HepG2 (cell line): Measurements from ENCODE around the gene CRK. TPM values are rescaled to one million over a fixed set of nuclear protein-coding genes. Genes with fewer than 3 reads are reported as not detected.

Source experiments
- BATF2 ChIP-seq: sonication (generic); formaldehyde crosslinking; IDR thresholded peaks from 2 replicates; pipeline ENCODE4 v1.8.0; 2022; ENCODE audit warnings: mild to moderate bottlenecking, missing genetic modification reagents, moderate library complexity
- GABPB1 ChIP-seq: IDR thresholded peaks from 2 replicates; pipeline ENCODE4 v1.6.1; 2016; ENCODE audit warnings: mild to moderate bottlenecking, missing genetic modification reagents, moderate library complexity, missing compliant biosample characterization
- HDAC1 ChIP-seq: sonication (generic); formaldehyde crosslinking; IDR thresholded peaks from 2 replicates; pipeline ENCODE4 v1.5.1; 2020; ENCODE audit warnings: mild to moderate bottlenecking, missing genetic modification reagents
- HNRNPLL ChIP-seq: fragments of 200-400 bp; formaldehyde crosslinking; IDR thresholded peaks from 2 replicates; pipeline ENCODE4 v1.6.1; 2017; ENCODE audit warnings: mild to moderate bottlenecking, low read depth, low read length; ENCODE audit not compliant: poor library complexity, severe bottlenecking
- KDM3A ChIP-seq: IDR thresholded peaks from 2 replicates; pipeline ENCODE4 v1.6.1; 2018; ENCODE audit warnings: low read depth, missing compliant biosample characterization
- MXD1 ChIP-seq: sonication (generic); formaldehyde crosslinking; IDR thresholded peaks from 2 replicates; pipeline ENCODE4 v1.4.0; 2020; ENCODE audit warnings: mild to moderate bottlenecking, missing genetic modification reagents
- PATZ1 ChIP-seq: sonication (generic); formaldehyde crosslinking; IDR thresholded peaks from 2 replicates; pipeline ENCODE4 v1.4.0; 2020; ENCODE audit warnings: missing genetic modification reagents
- POLR2A ChIP-seq, 2 experiments: IDR thresholded peaks; 2 replicates each; pipeline ENCODE4 v1.6.1; 2011; ENCODE audit warnings: low read depth in 2 of 2, low read length in 2 of 2, mild to moderate bottlenecking in 1 of 2, moderate library complexity in 1 of 2; ENCODE audit not compliant: insufficient read depth in 1 of 2
- POLR2G ChIP-seq: fragments of 200-400 bp; formaldehyde crosslinking; IDR thresholded peaks from 2 replicates; pipeline ENCODE4 v1.6.1; 2018; ENCODE audit warnings: mild to moderate bottlenecking, low read depth, low read length, moderate library complexity
- RXRA ChIP-seq: sonication (generic); formaldehyde crosslinking; IDR thresholded peaks from 2 replicates; pipeline ENCODE4 v1.5.1; 2020; ENCODE audit warnings: missing genetic modification reagents
- SRSF1 ChIP-seq: fragments of 200-400 bp; formaldehyde crosslinking; optimal IDR thresholded peaks from 2 replicates; pipeline ENCODE3; 2017; ENCODE audit warnings: mild to moderate bottlenecking, low read depth, low read length, moderate library complexity
- ZBTB7B ChIP-seq: sonication (generic); formaldehyde crosslinking; IDR thresholded peaks from 2 replicates; pipeline ENCODE4 v1.4.0; 2020; ENCODE audit warnings: missing genetic modification reagents
- ZNF281 ChIP-seq: sonication (generic); formaldehyde crosslinking; IDR thresholded peaks from 2 replicates; pipeline ENCODE4 v1.4.0; 2020; ENCODE audit warnings: missing genetic modification reagents, borderline replicate concordance
- ZNF451 ChIP-seq: sonication (generic); formaldehyde crosslinking; IDR thresholded peaks from 2 replicates; pipeline ENCODE4 v1.5.0; 2020; ENCODE audit warnings: mild to moderate bottlenecking, missing genetic modification reagents
- ZNF687 ChIP-seq: sonication (generic); formaldehyde crosslinking; IDR thresholded peaks from 2 replicates; pipeline ENCODE4 v1.5.1; 2020; ENCODE audit warnings: mild to moderate bottlenecking, missing genetic modification reagents, moderate library complexity
- ZNF788 ChIP-seq: sonication (generic); formaldehyde crosslinking; IDR thresholded peaks from 2 replicates; pipeline ENCODE4 v1.5.0; 2020; ENCODE audit warnings: mild to moderate bottlenecking, missing genetic modification reagents, borderline replicate concordance
- ZSCAN20 ChIP-seq: sonication (generic); formaldehyde crosslinking; IDR thresholded peaks from 2 replicates; pipeline ENCODE4 v1.4.0; 2020; ENCODE audit warnings: missing genetic modification reagents, mild to moderate bottlenecking, borderline replicate concordance
- polyA plus RNA-seq, 8 experiments: library from polyadenylated mRNA; depleted of rRNA in 3 of 8; stranded (reverse) in 7 of 8; unstranded in 1 of 8; fragments of >200 nt; fragmentation: Illumina TruSeq in 4 of 8; extraction: Trizol in 4 of 8; gene quantifications; 2 replicates each; pipeline versions ENCODE4 v1.2.1 to v1.2.3, GENCODE V29; 2011 to 2016; ENCODE audit warnings: low read depth in 4 of 8, missing spikeins in 1 of 8, mixed read lengths in 1 of 8; ENCODE audit not compliant: insufficient read depth in 1 of 8
- total RNA-seq, 5 experiments: library from RNA; depleted of rRNA; stranded (reverse); fragments of >200 nt; fragmentation: Illumina TruSeq; extraction: Trizol; gene quantifications; 2 replicates each; pipeline ENCODE4 v1.2.3, GENCODE V29; 2016; ENCODE audit warnings: low read depth in 1 of 5

Gene CRK
- total and polyA plus RNA-seq, 2 of the 13 experiments (the other 11 are each of a cell fraction or from before 2014, with no cell fraction given): 47.4 to 54.2 TPM

- TF ChIP-seq ZNF687 (peak; percentile 40), HDAC1 (CRISPR knock-in tag) (0 out of 2 replicates have a peak, but pooled peaks have one; percentile 38), SRSF1 (peak; percentile 40), POLR2A (IDR thresholded peaks at IDR 0.05; ENCODE audit: insufficient read depth in 1 of 2, low read depth in 2 of 2, low read length in 2 of 2) (peak in 1 of 2 experiments; percentile 18; a peak in 1 of 4 replicates), MXD1 (CRISPR knock-in tag) (0 out of 2 replicates have a peak, but pooled peaks have one; percentile 41), ZBTB7B (CRISPR knock-in tag) (peak; percentile 65; the same call in 1 of the 2 replicates), POLR2G (0 out of 2 replicates have a peak, but pooled peaks have one; percentile 11), ZNF281 (CRISPR knock-in tag) (peak; percentile 39; the same call in 1 of the 2 replicates), GABPB1 (CRISPR knock-in tag) (0 out of 2 replicates have a peak, but pooled peaks have one; percentile 27), PATZ1 (CRISPR knock-in tag) (no peak; the same call in 1 of the 2 replicates), ZSCAN20 (peak; percentile 24; the same call in 1 of the 2 replicates), RXRA (0 out of 2 replicates have a peak, but pooled peaks have one; percentile 29), HNRNPLL (no peak), BATF2 (CRISPR knock-in tag) (no peak), KDM3A (CRISPR knock-in tag) (0 out of 2 replicates have a peak, but pooled peaks have one; percentile 21), ZNF451 (CRISPR knock-in tag) (0 out of 2 replicates have a peak, but pooled peaks have one; percentile 26), ZNF788 (CRISPR knock-in tag) (peak; percentile 24; the same call in 1 of the 2 replicates)
These were observed 28.8 kb upstream of the CRK start (continued) for GRCh38 chr17:1484676-1485422.
